ENCODE results near the gene PPBP.

GRCh38 chr4:73989928-73990327 lies 1.9 kb upstream of the PPBP start:
- TF ChIP-seq CTCF (IDR thresholded peaks at IDR 0.05) (no peak), TAF1 (IDR thresholded peaks at IDR 0.05; ENCODE audit: borderline replicate concordance, low read depth, low read length) (no peak), MEF2A (IDR thresholded peaks at IDR 0.05; ENCODE audit: borderline replicate concordance, low read depth) (no peak), JUND (IDR thresholded peaks at IDR 0.05) (no peak), SIN3A (IDR thresholded peaks at IDR 0.05; ENCODE audit: borderline replicate concordance, low read depth, low read length) (no peak), FOXM1 (IDR thresholded peaks at IDR 0.05; ENCODE audit: low read depth) (no peak), SMC3 (IDR thresholded peaks at IDR 0.05; ENCODE audit: low read depth, low read length) (no peak), REST (IDR thresholded peaks at IDR 0.05; ENCODE audit: low read depth, low read length) (no peak)
- TF ChIP-seq, protein P1, sequence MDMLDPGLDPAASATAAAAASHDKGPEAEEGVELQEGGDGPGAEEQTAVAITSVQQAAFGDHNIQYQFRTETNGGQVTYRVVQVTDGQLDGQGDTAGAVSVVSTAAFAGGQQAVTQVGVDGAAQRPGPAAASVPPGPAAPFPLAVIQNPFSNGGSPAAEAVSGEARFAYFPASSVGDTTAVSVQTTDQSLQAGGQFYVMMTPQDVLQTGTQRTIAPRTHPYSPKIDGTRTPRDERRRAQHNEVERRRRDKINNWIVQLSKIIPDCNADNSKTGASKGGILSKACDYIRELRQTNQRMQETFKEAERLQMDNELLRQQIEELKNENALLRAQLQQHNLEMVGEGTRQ (IDR thresholded peaks at IDR 0.05; ENCODE audit: borderline replicate concordance, low read depth, low read length), result no peak
